Activated CD8-positive, alpha-beta memory T cell treated with anti-CD3 and anti-CD28 coated beads for 4 hours (primary cell): ENCODE results near the gene LYPD6.
"Not testable (repeated sequence)": the region's sequence is repeated elsewhere in the genome, so short reads cannot be mapped to it uniquely, and the experiment has no call there.

Experiments
- DNase-seq, 2 donors: peaks; one replicate each; pipeline ENCODE4 v3.0.0-alpha.2; 2020; ENCODE audit warnings: low read depth in 2 of 2

Gene LYPD6, protein sequence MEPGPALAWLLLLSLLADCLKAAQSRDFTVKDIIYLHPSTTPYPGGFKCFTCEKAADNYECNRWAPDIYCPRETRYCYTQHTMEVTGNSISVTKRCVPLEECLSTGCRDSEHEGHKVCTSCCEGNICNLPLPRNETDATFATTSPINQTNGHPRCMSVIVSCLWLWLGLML

DNA sequence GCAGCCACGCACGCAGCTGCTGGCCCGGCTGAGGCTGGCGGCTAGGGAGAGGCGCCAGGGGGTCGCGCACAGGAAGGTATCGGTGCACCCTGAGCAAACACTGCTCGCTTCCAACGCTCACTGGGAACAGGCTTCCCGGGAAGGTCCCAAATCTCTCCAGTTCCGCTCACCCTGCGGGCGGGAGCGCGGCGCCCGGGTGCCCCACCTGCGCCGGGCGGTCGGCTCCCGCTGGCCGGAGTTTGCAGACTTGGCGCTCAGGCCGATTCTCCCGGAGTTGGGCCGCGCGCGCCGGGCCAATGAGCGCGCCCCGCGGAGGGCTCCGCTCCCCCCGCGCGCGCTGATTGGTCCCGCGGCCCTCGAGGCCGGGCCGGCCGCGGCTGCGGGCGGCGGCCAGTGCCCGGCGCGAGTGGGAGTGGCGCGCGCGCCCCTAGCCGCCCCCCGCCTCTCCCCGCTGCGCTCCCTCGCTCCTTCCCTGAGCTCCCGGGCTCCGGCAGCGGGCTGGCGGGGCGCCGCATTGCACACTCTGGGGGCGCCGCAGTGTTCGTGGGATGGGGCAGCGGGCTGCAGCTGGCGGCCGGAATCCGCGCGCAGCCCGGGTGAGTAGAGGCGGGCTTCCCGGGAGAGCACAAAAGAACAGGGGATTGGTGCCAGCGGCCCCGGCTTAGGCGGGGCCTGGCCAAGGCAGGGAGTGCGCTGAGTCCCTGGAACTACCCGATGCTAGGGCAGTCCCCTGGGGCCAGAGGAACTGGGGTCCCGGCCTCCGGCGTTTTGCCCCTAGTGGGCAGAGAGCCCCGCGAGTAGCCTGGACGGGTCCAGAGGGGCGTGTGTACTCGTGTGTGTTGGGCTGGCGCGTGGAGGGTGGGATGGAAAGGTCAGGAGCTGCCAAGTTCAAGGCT lies at the start of gene LYPD6:
LYPD6 (plus strand) TSS at position 461 of the 896 bp plus-strand sequence. CDS start 107,122 bp downstream, outside the sequence.
- no peak for DNase-seq

DNA sequence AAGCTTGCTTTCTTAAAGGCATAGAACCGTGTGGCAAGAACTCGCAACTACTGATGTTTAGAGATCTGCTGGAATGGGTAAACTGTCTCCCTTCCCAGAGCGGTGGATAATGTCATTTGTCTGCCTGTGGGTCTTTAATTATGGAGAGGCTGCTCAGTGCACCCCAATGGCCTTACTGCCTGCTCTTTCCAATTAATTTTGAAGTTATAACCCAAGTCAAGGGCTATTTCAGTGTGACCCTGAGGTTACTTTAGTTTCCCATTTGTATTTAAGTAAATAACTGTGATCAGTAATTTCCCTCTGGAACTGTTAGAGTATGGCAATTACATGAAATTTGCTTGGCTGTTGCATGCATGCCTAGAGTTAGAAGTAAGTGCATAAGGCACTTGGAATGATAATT lies 48.9 kb upstream of the LYPD6 start:
- DNase-seq = no peak

DNA sequence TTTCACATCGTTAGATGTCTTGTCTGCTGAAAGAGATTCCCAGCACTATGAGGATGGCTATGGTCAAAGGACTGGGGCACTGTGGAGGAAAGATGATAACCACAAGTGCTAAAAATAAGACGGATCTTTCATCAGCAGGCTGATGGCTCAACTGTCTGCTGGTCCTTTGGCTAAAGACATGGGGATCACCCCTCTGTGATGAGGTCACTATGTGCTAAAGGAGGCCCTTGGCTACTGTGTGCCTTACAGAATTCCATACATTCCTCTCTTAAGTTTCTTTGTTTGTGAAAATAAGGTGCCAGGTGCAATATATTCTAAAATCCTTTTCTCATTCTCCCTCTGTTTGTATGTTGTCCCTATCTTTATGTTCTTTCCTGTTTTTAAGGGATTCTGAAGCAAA lies 39.7 kb upstream of the LYPD6 start:
- no peak for DNase-seq

DNA sequence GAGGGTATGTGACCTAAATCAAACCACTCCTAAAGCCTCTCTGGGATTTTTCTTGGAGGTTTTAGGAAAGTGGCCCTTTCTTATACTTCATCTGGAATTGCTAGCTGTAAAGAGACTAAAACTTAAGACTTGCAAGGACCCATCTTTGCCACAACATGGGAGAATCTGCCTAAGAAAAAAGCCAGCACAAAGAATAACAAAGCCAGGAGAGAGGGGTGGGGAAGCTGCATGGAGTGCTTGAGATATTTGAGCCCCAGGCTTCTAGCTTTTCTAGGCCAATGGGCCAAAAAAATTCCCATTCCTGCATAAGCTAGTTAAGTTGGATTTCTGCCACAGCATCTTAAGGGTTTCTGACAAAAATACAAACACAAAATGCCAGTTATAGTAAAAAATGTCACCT lies 38.5 kb upstream of the LYPD6 start:
- no peak for DNase-seq

DNA sequence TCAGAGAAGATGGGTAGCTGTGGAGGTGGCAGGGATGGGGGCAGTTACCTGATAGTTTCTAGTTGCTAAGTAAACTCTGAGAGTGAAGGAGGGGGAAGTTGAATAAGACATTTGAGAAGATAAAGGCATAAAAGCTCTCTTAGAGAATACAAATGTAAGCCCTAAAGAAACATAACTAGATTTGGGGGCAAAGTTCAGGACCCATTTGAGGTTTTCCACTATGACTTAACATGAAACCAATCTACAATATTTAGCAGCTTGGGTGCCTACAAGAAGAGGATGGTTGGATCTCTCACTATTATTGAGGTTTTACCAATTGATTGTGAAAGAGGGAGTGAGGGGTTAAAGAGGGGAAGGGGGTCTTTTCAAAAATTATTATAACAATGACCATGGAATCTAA lies 34.4 kb upstream of the LYPD6 start:
- no peak for DNase-seq

DNA sequence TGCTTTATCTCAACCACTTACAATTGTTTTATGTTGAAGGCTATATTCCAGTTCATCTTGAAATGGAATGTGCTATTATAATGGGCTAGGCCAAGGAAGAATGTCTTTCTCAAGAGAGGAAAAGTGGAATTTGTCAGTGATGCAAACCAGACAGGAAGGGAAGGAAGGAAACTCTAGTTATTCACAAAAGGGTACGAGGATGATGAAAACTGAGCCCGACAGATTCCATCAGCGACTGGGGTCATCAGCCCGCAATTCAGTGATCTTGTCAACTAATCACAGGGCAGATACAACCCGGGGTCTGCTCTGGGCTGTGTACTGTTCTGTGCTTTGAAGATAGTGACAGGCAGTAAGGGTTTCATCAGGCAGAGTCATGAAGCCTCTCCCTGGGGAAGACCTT lies 23.4 kb upstream of the LYPD6 start:
- DNase-seq = no peak

DNA sequence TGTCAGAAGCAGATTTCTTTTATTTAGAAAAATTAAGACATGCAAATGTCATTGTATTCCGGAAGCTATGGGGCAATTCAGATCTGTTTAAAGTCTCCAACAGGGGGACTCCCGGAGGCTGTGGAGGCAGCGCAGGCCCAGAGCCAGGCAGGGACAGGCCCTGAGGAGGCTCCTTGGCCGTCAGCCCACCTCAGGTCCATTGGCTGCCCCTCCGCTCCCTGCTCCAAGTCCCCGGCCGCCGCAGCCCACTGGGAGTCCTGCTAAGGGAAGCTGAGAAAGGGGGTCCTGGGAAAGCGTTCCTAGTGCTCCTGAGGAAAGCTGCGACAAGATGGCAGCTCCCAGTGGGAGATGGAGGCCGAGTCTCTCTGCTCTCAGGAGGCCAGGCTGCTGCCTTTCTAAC lies 20.0 kb upstream of the LYPD6 start:
- DNase-seq = no peak

DNA sequence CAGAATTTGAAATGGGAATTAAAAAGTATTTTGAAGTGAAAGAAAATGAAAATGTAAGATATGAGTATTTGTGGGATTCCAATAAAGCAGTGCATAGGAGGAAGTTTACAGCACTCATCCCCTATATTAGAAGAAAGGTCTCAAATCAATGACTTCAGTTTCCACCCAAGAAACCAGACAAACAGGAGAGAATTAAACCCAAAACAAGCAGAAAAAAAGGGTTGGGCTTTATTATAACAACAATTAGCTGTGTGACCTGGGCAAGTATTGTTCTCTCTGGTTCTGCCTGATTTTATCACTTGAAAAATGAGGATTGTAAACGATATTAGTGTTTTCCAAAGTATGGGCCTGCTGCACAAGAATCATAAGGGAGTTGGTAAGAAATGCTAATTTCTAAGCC lies 18.3 kb upstream of the LYPD6 start:
- no peak for DNase-seq

DNA sequence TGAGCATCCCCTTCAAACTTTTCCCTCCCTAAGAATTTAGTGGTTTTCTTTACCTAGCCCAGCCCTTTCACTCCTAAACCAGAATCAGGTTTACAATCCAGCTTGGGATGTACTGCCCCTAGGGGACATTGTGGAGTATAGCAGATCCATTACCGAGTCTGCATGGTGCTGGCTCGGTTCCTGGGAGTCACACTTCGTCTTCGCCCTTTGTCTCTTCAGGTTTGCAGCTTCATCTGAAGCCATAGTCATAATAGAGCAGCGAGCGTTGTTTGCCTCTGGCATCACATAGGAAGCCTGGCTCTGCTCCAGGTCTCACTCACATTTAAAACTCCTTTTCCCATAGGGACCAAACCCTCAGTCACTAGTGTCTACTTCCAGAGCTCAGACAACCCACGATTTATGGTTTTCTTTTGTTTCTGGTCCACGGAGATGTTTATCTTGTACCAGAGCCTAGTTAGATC lies 16.8 kb upstream of the LYPD6 start:
- DNase-seq = no peak

DNA sequence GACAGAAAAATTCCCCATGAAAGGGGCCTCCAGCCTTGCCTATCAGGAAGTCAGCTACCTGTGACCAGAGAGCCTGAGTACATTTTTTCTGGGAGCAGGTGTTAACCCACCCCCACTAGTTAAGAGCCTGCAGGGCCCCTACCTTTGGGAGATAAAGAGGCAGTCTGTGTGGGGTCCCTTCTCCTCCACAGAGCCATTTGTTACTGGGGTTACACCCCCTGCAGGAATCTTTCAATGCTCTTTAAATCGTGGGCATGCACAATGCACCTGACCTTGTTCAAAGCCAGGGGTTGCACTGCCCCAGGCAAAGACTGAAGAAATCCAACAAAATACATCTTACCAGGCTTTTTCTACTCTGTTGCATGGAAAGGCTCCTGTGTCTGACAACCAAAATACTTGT lies 15.7 kb upstream of the LYPD6 start:
- no peak for DNase-seq

DNA sequence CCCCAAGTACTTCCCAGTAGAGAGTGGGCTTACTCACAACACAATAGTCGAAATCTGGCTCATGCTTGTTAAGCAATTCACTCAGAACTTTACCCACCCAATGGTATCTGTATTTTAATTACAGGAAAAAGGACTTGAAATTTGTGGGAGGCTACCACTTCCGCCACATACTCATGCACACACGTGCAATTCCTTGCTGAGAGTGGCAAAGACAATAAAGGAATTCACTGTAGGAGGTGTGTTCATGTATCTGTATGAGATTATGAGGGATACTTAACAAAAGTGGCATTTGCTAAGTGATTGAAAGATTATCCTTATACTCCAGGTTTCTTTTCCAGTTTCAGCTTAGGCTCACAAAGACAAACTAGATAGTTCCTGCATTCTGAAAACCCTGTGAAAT lies 14.9 kb upstream of the LYPD6 start:
- no peak for DNase-seq

DNA sequence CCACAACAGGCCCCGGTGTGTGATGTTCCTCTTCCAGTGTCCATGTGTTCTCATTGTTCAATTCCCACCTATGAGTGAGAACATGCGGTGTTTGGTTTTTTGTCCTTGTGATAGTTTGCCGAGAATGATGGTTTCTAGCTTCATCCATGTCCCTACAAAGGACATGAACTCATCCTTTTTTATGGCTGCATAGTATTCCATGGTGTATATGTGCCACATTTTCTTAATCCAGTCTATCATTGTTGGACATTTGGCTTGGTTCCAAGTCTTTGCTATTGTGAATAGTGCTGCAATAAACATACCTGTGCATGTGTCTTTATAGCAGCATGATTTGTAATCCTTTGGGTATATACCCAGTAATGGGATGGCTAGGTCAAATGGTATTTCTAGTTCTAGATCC lies 11.8 kb upstream of the LYPD6 start:
- not testable (repeated sequence) for DNase-seq

DNA sequence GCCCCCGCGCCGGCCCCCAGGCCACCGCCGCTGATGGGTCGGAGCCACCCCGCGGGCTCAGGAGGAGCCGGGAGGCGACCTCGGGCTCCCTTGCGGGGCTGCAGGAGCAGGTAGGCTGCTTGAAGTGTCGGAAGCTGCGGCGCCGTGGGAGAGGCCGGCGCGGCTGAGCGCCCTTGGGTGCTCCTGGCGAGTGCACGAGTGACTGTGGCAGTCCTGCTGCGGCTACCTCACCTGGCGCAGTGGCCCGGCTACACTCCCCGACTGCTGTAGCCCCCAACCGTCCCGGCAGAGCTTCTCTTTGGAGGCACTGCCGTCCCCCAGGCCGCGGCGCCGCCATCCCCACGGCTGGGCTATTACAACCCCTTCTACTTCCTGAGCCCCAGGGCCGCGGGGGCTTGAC lies 10.0 kb upstream of the LYPD6 start:
- DNase-seq = no peak

DNA sequence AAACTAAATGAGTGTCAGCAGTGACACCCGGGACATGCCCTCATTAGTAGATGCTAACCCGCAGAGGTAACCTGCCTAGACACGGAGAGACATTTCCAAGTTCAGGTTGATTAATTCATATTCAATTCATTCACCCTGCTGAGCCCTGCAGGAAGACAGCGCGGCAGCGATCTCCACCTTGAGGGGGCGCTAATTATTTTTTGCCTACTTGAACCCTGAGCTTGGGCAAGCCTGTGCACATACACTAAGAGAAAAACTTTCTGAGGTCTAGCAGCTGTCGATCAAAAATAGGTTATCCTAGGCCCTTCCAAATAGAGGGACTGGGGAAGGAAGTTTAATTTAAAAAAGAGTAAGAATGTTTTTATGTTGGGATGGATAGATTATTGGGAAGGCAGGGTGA lies 1.3 kb upstream of the LYPD6 start:
- no peak for DNase-seq

DNA sequence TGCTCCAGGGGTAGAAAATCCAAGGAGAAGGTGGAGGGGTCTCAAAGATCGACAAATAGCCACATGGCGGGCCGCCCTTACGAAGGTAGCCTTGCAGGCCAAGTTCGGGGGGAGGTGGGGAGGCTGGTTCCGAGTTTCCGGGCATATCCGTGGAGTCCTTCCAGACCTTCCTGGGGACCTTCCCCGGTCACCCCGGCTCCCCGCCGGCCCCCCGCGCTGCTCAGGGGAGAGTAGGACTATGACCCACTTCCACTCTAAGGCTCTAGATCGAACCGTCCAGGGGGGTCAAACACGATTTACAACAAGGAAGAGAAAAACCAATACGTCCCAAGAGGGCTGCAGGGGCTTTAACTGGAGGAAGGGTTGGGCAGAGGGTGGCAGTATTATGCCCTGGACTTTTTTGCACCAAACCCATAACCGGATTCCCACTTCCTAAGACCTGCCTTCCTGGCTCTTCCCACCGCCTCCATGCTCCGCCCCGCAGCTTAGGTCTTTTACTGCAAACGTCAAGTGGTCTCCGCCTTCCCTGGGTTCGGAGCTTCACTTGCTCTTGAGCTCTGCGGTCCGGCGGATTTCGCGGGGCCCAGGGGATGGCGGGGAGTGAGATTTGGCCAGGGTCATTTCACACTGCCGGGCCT lies 779 bp upstream of the LYPD6 start:
- DNase-seq = no peak

DNA sequence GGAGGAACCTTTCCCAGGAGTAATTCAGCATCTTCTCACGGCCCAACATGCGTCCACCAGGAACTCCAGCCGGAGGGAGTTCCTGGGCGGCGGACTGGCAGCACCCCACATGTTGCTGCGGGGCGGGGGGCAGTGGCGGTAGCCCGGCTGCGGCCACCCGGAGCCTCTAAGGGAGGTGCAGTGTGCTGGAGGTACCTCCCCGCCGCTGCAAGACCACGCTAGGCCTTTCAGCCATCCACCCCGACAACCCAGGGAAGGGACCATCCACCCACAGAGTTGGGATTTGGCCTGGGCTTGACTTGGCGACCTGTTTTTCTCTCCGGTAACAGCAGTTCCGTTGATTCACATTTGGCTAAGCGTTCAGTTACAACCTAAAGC lies 625 bp downstream of the LYPD6 start:
- no peak for DNase-seq

DNA sequence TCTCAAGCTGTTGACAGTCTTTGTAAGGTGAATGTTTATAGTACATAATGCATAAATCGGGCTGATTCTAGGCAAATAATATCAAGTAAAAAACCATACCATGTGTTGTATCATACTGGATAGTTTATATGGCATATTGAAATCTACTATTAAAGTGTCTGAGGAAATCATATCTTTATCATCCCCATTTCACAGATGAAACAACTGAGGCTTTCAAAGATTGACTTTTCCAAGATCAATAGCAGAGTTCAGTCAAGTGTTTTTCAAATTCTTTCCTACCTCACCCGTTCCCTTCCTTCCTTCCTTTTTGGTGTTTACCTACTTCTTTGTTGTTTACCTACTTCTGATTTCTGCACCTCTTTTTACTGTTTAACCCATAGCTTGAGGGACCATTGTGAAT lies 2.0 kb downstream of the LYPD6 start:
- DNase-seq = no peak

DNA sequence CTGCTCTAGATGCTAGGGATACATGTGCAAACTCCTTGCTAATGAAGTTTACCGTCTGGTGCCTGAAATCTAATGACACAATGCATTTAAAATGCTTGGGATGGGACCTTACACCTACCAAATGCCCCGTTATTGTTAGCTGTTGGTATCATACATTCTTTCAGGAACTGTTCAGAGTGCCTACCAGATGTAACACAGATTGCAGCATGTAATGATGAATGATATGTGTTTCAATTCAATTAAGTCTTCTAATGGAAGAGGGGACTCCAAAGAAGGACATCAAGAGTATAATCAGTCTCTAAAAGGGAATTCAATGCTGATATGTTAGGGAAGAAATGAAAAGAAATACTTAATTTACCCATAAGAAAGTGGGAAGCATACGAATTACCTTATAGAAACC lies 3.2 kb downstream of the LYPD6 start:
- no peak for DNase-seq

DNA sequence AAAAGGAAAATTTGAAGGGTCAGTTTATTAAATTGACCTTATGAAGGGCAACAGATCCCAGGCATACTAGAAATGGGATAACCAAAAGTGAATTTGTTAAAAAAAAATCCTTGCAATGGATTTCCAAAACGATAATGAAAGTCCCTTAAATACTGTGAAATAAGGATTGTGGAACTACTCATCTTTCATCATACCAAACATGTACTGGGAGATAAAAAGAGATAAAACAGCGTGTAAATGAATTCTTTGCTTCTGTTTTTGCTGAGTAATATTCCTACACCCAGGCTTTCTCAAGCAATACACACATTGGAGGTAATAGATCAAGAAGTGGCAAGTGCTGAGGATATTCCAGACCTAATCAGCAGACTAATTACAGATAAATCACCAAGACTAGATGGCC lies 3.8 kb downstream of the LYPD6 start:
- no peak for DNase-seq

DNA sequence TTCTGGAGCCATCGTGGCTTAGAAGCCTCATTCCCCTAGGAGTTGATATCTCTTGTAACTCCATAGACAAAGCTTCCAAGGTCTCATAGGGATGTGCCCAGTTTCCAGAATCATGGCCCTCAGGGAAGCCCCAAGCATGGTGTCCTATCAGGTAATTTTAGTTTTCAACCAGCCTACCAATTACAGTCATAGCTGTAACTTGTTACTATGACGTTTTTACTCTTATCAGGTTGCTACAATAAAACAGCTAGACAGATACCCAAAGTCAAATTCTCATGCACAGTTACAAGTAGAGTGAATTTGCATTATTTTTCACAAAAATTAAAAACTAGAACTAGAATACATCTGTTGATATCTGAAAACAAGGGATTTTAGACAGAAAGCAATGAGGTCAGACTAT lies 8.9 kb downstream of the LYPD6 start:
- no peak for DNase-seq

DNA sequence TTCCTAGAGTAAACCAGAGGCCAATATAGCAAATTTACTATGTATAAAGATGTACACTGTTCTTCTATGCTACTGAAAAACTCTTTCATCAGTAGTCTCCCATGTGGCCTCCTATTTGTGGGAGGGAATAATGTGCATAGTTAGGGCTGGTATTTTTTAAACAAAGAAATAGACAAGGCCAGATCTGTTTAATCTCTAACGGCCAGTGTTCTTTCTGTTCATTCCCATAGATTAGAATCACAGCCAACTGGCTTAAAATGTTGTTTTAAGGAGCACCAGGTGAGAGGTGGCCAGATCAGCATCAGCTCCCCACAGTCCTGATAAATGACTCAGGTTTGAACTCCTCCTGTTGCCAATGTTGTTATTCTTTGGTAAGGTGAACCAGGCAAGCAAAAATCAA lies 12.1 kb downstream of the LYPD6 start:
- no peak for DNase-seq

DNA sequence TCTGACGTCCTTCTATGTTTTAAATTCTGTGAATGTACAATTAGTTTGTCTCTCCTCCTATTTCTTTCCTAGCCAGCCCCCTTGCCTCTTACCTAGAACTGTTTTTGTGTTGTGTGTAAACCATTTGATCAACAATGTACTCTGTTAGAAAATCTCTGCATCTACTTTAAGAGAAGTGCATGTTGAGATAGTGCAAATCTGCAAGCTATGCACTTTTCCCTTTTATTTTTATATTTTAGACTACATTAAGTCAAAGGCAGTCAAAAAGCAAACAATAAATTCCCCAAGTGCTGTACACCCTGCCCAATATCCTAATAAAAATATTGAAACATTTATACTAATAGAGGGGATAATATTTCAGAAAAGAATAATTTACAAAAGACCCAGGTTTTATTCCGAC lies 13.7 kb downstream of the LYPD6 start:
- DNase-seq = no peak

DNA sequence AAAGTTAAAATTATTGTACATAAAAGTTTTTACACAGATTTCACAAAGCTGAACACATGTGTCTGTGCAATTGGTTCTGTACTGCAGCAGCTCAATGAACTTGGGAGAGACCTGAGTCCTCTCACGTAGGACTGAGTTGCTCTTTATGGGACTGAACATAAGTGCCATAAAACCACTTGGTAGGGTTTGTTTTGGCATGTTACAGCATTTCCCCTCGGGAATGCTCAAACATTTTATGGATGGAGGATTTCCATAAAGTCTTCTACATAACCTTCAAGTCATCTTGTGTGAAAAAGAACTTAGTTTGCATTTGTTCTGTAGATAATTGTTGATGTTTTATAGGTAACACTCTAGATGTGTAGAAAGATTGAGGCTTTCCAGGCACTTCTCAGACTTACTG lies 15.9 kb downstream of the LYPD6 start:
- DNase-seq = no peak
